Hepatocyte (in vitro differentiated cells): Measurements from ENCODE around the gene TRMT61A. TPM values are rescaled to one million over a fixed set of nuclear protein-coding genes. Genes with fewer than 3 reads are reported as not detected.

ENCODE experiments used
- DNase-seq: peaks from one replicate; pipeline ENCODE4 v3.0.0-alpha.2; 2016; ENCODE audit warnings: low spot score
- H2AFZ ChIP-seq: fragments of 200-600 bp; sonication (generic); 2 replicates; pipeline ENCODE4 v1.6.0; 2016; ENCODE audit warnings: antibody characterized with exemption, mild to moderate bottlenecking
- H3K27ac ChIP-seq: fragments of 200-600 bp; sonication (generic); 2 replicates; pipeline ENCODE4 v1.5.1; 2016; ENCODE audit warnings: mild to moderate bottlenecking
- H3K27me3 ChIP-seq: fragments of 200-600 bp; sonication (generic); 2 replicates; pipeline ENCODE4 v1.6.1; 2016
- H3K36me3 ChIP-seq: fragments of 200-600 bp; sonication (generic); replicated peaks from 2 replicates; pipeline ENCODE4 v1.5.1; 2016; ENCODE audit warnings: low read depth; ENCODE audit not compliant: insufficient read depth
- H3K4me1 ChIP-seq: fragments of 200-600 bp; sonication (generic); 2 replicates; pipeline ENCODE4 v1.5.1; 2016; ENCODE audit warnings: mild to moderate bottlenecking, moderate library complexity; ENCODE audit not compliant: insufficient read depth
- H3K4me2 ChIP-seq: fragments of 200-600 bp; sonication (generic); 2 replicates; pipeline ENCODE4 v1.6.0; 2016
- H3K4me3 ChIP-seq: fragments of 200-600 bp; sonication (generic); 2 replicates; pipeline ENCODE4 v1.5.1; 2016; ENCODE audit warnings: mild to moderate bottlenecking
- H3K79me2 ChIP-seq: fragments of 200-600 bp; sonication (generic); 2 replicates; pipeline ENCODE4 v1.6.0; 2017; ENCODE audit warnings: mild to moderate bottlenecking
- H3K9me2 ChIP-seq: fragments of 200-600 bp; sonication (generic); replicated peaks from 2 replicates; pipeline ENCODE4 v1.6.0; 2017; ENCODE audit warnings: mild to moderate bottlenecking; ENCODE audit not compliant: insufficient read depth
- H3K9me3 ChIP-seq: fragments of 200-600 bp; sonication (generic); 2 replicates; pipeline ENCODE4 v1.5.1; 2016; ENCODE audit warnings: low read depth, mild to moderate bottlenecking
- H4K20me1 ChIP-seq: fragments of 200-600 bp; sonication (generic); 2 replicates; pipeline ENCODE4 v1.6.0; 2016; ENCODE audit warnings: mild to moderate bottlenecking; ENCODE audit not compliant: insufficient read depth, poor library complexity, severe bottlenecking
- CTCF ChIP-seq: fragments of 200-600 bp; sonication (generic); IDR thresholded peaks from 2 replicates; pipeline ENCODE4 v1.5.1; 2016; ENCODE audit warnings: antibody characterized with exemption, mild to moderate bottlenecking; ENCODE audit not compliant: poor library complexity
- EZH2 ChIP-seq: fragments of 200-600 bp; sonication (generic); IDR thresholded peaks from 2 replicates; pipeline ENCODE4 v1.6.1; 2016; ENCODE audit warnings: antibody characterized with exemption, mild to moderate bottlenecking, borderline replicate concordance
- EZH2phosphoT487 ChIP-seq: fragments of 200-600 bp; sonication (generic); IDR thresholded peaks from one replicate; pipeline ENCODE4 v1.6.1; 2018; ENCODE audit warnings: antibody characterized with exemption, mild to moderate bottlenecking, low read depth, moderate library complexity; ENCODE audit not compliant: unreplicated experiment, severe bottlenecking
- WGBS: methylation state at CpG from one replicate; pipeline ENCODE4 v1.1.6; 2016; ENCODE audit warnings: low lambda C conversion rate; ENCODE audit errors: missing lambda C conversion rate; 5-methylcytosine and 5-hydroxymethylcytosine counted together
- polyA plus RNA-seq: library from polyadenylated mRNA; unstranded; fragments of >200 nt; fragmentation: Nextera tagmentation; extraction: Ambion mirVana; gene quantifications from 2 replicates; pipeline ENCODE4 v1.2.1, GENCODE V29; 2016
- total RNA-seq: library from RNA; depleted of rRNA; stranded (reverse); fragments of >200 nt; gene quantifications from 2 replicates; pipeline ENCODE4 v1.2.3, GENCODE V29; 2014

The TRMT61A gene
- total and polyA plus RNA-seq, 2 experiments from 2014 or later, result 8.9 to 13.2 TPM

GRCh38 chr14:103548463-103549351 is 19.7 kb downstream of the TRMT61A start:
- Histone ChIP-seq H3K4me3 (no peak overlapping the region), H3K9me2 (no peaks in the 10 kb centered on the region), H3K9me3 (no peaks in the 10 kb centered on the region), H3K4me2 (no peak overlapping the region), H2AFZ (no peak overlapping the region), H3K27me3 (no peaks in the 10 kb centered on the region), H3K79me2 (no peaks in the 10 kb centered on the region), H3K36me3 (no peaks in the 10 kb centered on the region), H3K4me1 (no peaks in the 10 kb centered on the region), H3K27ac (no peak overlapping the region), H4K20me1 (no peaks in the 10 kb centered on the region)
- TF ChIP-seq CTCF (no peak), EZH2 (no peak), EZH2phosphoT487 (no peak)
- 88% methylated on average over 26 of the region's 27 CpGs for WGBS
- no peak for DNase-seq

GRCh38 chr14:103549361-103550311 is 20.6 kb downstream of the TRMT61A start:
- Histone ChIP-seq H3K4me2 (no peak overlapping the region), H3K27me3 (no peaks in the 10 kb centered on the region), H4K20me1 (no peaks in the 10 kb centered on the region), H3K79me2 (peaks cover under 1% of the 10 kb centered on the region), H3K9me2 (no peaks in the 10 kb centered on the region), H3K9me3 (no peaks in the 10 kb centered on the region), H3K36me3 (no peaks in the 10 kb centered on the region), H3K27ac (no peak overlapping the region), H3K4me3 (no peak overlapping the region), H3K4me1 (no peaks in the 10 kb centered on the region), H2AFZ (no peak overlapping the region)
- TF ChIP-seq EZH2 (no peak), CTCF (no peak), EZH2phosphoT487 (no peak)
- 91% methylated on average over 25 of the region's 30 CpGs for WGBS
- no peak for DNase-seq

- H3K36me3 ChIP-seq, result no peaks in the 10 kb centered on the region
- no peaks in the 10 kb centered on the region for H3K9me2 ChIP-seq
- no peaks in the 10 kb centered on the region for H4K20me1 ChIP-seq
- WGBS, result 90% methylated on average over 22 of the region's 22 CpGs
- H3K9me3 ChIP-seq, result no peaks in the 10 kb centered on the region
- H3K27ac ChIP-seq, result no peak overlapping the region
- TF ChIP-seq EZH2, result no peak
- no peak for TF ChIP-seq CTCF
- TF ChIP-seq EZH2phosphoT487, result no peak
- peaks cover 8% of the 10 kb centered on the region for H3K79me2 ChIP-seq
- H3K4me3 ChIP-seq, result no peak overlapping the region
- H3K27me3 ChIP-seq, result no peaks in the 10 kb centered on the region
- DNase-seq, result no peak
- no peak overlapping the region for H3K4me2 ChIP-seq
- H3K4me1 ChIP-seq, result no peaks in the 10 kb centered on the region
- H2AFZ ChIP-seq, result no peak overlapping the region
Measured at GRCh38 chr14:103550451-103551337, 21.7 kb downstream of the TRMT61A start.
